Kidney (tissue), 14 donors: ENCODE data around the gene SLC25A44. TPM values are rescaled to one million over a fixed set of nuclear protein-coding genes. Genes with fewer than 3 reads are reported as not detected.

Experiments used
- DNase-seq, 5 donors: peaks; one replicate each; pipeline ENCODE4 v3.0.0-alpha.2; 2013 to 2020
- FAIRE-seq: peaks from 2 replicates; lab custom pipeline; 2012; peaks lifted over from hg19 to GRCh38; lab: Jason Lieb, UNC
- H3K27ac ChIP-seq, 2 donors: one replicate each; pipeline ENCODE4 v1.7.0; 2013; ENCODE audit warnings: low read depth in 2 of 2, low read length in 2 of 2, inconsistent platforms in 1 of 2
- H3K27me3 ChIP-seq: one replicate; pipeline ENCODE4 v1.7.1; 2013; ENCODE audit warnings: low read length, inconsistent platforms; ENCODE audit not compliant: control insufficient read depth, insufficient read depth
- H3K36me3 ChIP-seq, 3 donors: one replicate each; pipeline versions ENCODE4 v1.7.0 to v1.7.1; 2013; ENCODE audit warnings: low read length in 3 of 3, control low read depth in 1 of 3, inconsistent platforms in 1 of 3; ENCODE audit not compliant: insufficient read depth in 3 of 3, control insufficient read depth in 2 of 3
- H3K4me1 ChIP-seq, 3 donors: one replicate each; pipeline versions ENCODE4 v1.7.0 to v1.7.1; 2013; ENCODE audit warnings: low read length in 3 of 3, inconsistent platforms in 1 of 3, low read depth in 1 of 3; ENCODE audit not compliant: control insufficient read depth in 2 of 3, insufficient read depth in 2 of 3
- H3K4me3 ChIP-seq, 3 donors: one replicate each; pipeline versions ENCODE4 v1.7.0 to v1.8.1; 2013; ENCODE audit warnings: low read length in 3 of 3, control low read depth in 1 of 3, inconsistent platforms in 1 of 3
- H3K9ac ChIP-seq, 3 donors: one replicate each; pipeline versions ENCODE4 v1.7.0 to v1.7.1; 2013; ENCODE audit warnings: low read length in 3 of 3, control low read depth in 1 of 3, inconsistent platforms in 1 of 3
- H3K9me3 ChIP-seq, 3 donors: one replicate each; pipeline versions ENCODE4 v1.7.0 to v1.7.1; 2013; ENCODE audit warnings: low read length in 3 of 3, control low read depth in 1 of 3, inconsistent platforms in 1 of 3; ENCODE audit not compliant: control insufficient read depth in 2 of 3, insufficient read depth in 1 of 3
- CTCF ChIP-seq: IDR thresholded peaks from 3 replicates; pipeline ENCODE4 v1.5.1; 2012; ENCODE audit warnings: mild to moderate bottlenecking, moderate library complexity, borderline replicate concordance; ENCODE audit not compliant: insufficient read depth; ENCODE audit errors: extremely low read depth
- intact Hi-C: fragments of 100-400 bp; cut with DNase I; formaldehyde crosslinking; loops from one replicate; pipeline ENCODE4 v1.11.1; 2022
- polyA plus RNA-seq: library from polyadenylated mRNA; stranded (reverse); fragments of 350-450 nt; fragmentation: Illumina TruSeq; extraction: RNeasy Lipid Tissue Mini Kit (QIAGEN cat#74804); gene quantifications from one replicate; pipeline ENCODE4 v1.2.3, GENCODE V29; 2014; ENCODE audit warnings: low read depth, low replicate concordance; ENCODE audit not compliant: insufficient read depth
- total RNA-seq: library from RNA; stranded (reverse); fragmentation: NEBNext Ultra II Directional; extraction: Animal tissue kit (Norgen Biotek cat#: 25700); gene quantifications from one replicate; pipeline ENCODE4 v1.2.1, GENCODE V29; 2021
- donor health status: control.
- donor health status: control.
- donor health status: control.
- donor health status: control.
- donor health status: control.
- donor health status: DM: yes; HTN: yes; CAD: no.
- donor health status: Normal renal cell carcinoma (clear cell type).

Gene SLC25A44
- total and polyA plus RNA-seq, 2 donors from 2014 or later = 28.1 to 29.0 TPM

GRCh38 chr1:156217871-156218270 lies 24.0 kb downstream of the SLC25A44 start:
- no peak for TF ChIP-seq CTCF
- H3K36me3 ChIP-seq = peaks cover 6 to 17% (median 8%) of the 10 kb centered on the region in 3 donors
- H3K4me3 ChIP-seq = no peak overlapping the region
- intact Hi-C loops = no loop called here
- H3K4me1 ChIP-seq = peaks cover 0 to 5% (median 5%) of the 10 kb centered on the region in 3 donors
- no peak for FAIRE-seq
- peak overlapping the region in 1 of 2 donors; percentile 20 for H3K27ac ChIP-seq
- no peak for DNase-seq
- H3K9ac ChIP-seq = no peak overlapping the region
- no peaks in the 10 kb centered on the region for H3K27me3 ChIP-seq
- H3K9me3 ChIP-seq = no peaks in the 10 kb centered on the region

GRCh38 chr1:156220226-156220625 lies 26.3 kb downstream of the SLC25A44 start:
- H3K4me3 ChIP-seq = no peak overlapping the region
- no peak for DNase-seq
- no peak overlapping the region for H3K9ac ChIP-seq
- H3K27ac ChIP-seq = no peak overlapping the region
- no peak for TF ChIP-seq CTCF
- peaks cover 3 to 27% (median 16%) of the 10 kb centered on the region in 3 donors for H3K36me3 ChIP-seq
- H3K27me3 ChIP-seq = no peaks in the 10 kb centered on the region
- no peak for FAIRE-seq
- peaks cover 0 to 5% (median 2%) of the 10 kb centered on the region in 3 donors for H3K4me1 ChIP-seq
- no peaks in the 10 kb centered on the region for H3K9me3 ChIP-seq
- intact Hi-C loops = loop anchor here (5.0 kb wide), 1 partner anchor 128 kb away; no protein-coding TSS in a partner anchor

- TF ChIP-seq CTCF = no peak
- H3K9ac ChIP-seq = no peak overlapping the region
- H3K27me3 ChIP-seq = no peaks in the 10 kb centered on the region
- H3K4me1 ChIP-seq = peaks cover 0 to 5% (median 2%) of the 10 kb centered on the region in 3 donors
- no peak overlapping the region for H3K4me3 ChIP-seq
- intact Hi-C loops = loop anchor here (5.0 kb wide), 1 partner anchor 130 kb away; no protein-coding TSS in a partner anchor
- H3K36me3 ChIP-seq = peaks cover 3 to 27% (median 19%) of the 10 kb centered on the region in 3 donors
- H3K9me3 ChIP-seq = no peaks in the 10 kb centered on the region
- no peak for FAIRE-seq
- no peak overlapping the region for H3K27ac ChIP-seq
- no peak for DNase-seq
These were observed 28.2 kb downstream of the SLC25A44 start for GRCh38 chr1:156221986-156222692.
